K562 (cell line): ENCODE data around the gene GDAP2. TPM values are rescaled to one million over a fixed set of nuclear protein-coding genes. Genes with fewer than 3 reads are reported as not detected.
A peak's percentile ranks its signal among the peaks of the same experiment; 100 is the strongest.

ENCODE experiments used
- AFF4 ChIP-seq: sonication (generic); formaldehyde crosslinking; IDR thresholded peaks from 2 replicates; pipeline ENCODE4 v1.8.0; 2023; ENCODE audit warnings: mild to moderate bottlenecking, missing genetic modification reagents
- ARID4B ChIP-seq: sonication (generic); formaldehyde crosslinking; IDR thresholded peaks from 2 replicates; pipeline ENCODE4 v1.8.0; 2022; ENCODE audit warnings: mild to moderate bottlenecking, missing genetic modification reagents
- ATF4 ChIP-seq: fragments of 450-650 bp; formaldehyde crosslinking; IDR thresholded peaks from 2 replicates; pipeline ENCODE4 v1.4.0; 2022; ENCODE audit warnings: mild to moderate bottlenecking, moderate library complexity
- HOXB6 ChIP-seq: fragments of 250-450 bp; sonication (Bioruptor Pico); IDR thresholded peaks from 2 replicates; pipeline ENCODE4 v1.5.1; 2022; ENCODE audit warnings: mild to moderate bottlenecking, borderline replicate concordance
- KLF13 ChIP-seq: fragments of 450-650 bp; IDR thresholded peaks from 2 replicates; pipeline ENCODE4 v1.6.1; 2016; ENCODE audit warnings: missing genetic modification characterization, low read depth, mild to moderate bottlenecking, missing compliant biosample characterization, moderate library complexity, borderline replicate concordance
- LEF1 ChIP-seq: fragments of 450-650 bp; IDR thresholded peaks from 2 replicates; pipeline ENCODE4 v1.6.1; 2016; ENCODE audit warnings: mild to moderate bottlenecking
- NEUROD1 ChIP-seq: fragments of 150-350 bp; IDR thresholded peaks from 2 replicates; pipeline ENCODE4 v1.6.1; 2014; ENCODE audit warnings: borderline replicate concordance, low read length, low read depth; ENCODE audit not compliant: partially characterized antibody
- NFE2 ChIP-seq: IDR thresholded peaks from 2 replicates; pipeline ENCODE4 v1.6.1; 2014; ENCODE audit warnings: antibody characterized with exemption, low read depth
- RAD21 ChIP-seq, 2 experiments: fragments of 250-450 bp in 1 of 2; fragments of 450-650 bp in 1 of 2; sonication (Bioruptor Pico) in 1 of 2; formaldehyde crosslinking in 1 of 2; IDR thresholded peaks in 1 of 2; conservative IDR thresholded peaks in 1 of 2; 2 replicates each; pipeline versions ENCODE4 v1.4.0 to v1.8.0; 2020 to 2022; ENCODE audit warnings: mild to moderate bottlenecking in 2 of 2, moderate library complexity in 1 of 2
- RBM17 ChIP-seq: fragments of 200-400 bp; formaldehyde crosslinking; IDR thresholded peaks from 2 replicates; pipeline ENCODE4 v1.6.1; 2017; ENCODE audit warnings: low read depth, mild to moderate bottlenecking, low read length, borderline replicate concordance
- TGIF2 ChIP-seq: sonication (generic); formaldehyde crosslinking; IDR thresholded peaks from 2 replicates; pipeline ENCODE4 v1.8.1; 2022; ENCODE audit warnings: mild to moderate bottlenecking, missing genetic modification reagents, moderate library complexity
- ZNF124 ChIP-seq: sonication (generic); formaldehyde crosslinking; IDR thresholded peaks from 2 replicates; pipeline ENCODE4 v1.8.1; 2022; ENCODE audit warnings: missing genetic modification reagents
- ZNF140 ChIP-seq: fragments of 250-450 bp; sonication (Bioruptor Pico); IDR thresholded peaks from 2 replicates; pipeline ENCODE4 v1.8.0; 2021; ENCODE audit warnings: moderate library complexity, mild to moderate bottlenecking, inconsistent platforms
- ZNF224 ChIP-seq: sonication (generic); formaldehyde crosslinking; IDR thresholded peaks from 2 replicates; pipeline ENCODE4 v1.8.0; 2022; ENCODE audit warnings: mild to moderate bottlenecking, missing genetic modification reagents
- ZNF583 ChIP-seq: fragments of 250-450 bp; sonication (Bioruptor Pico); IDR thresholded peaks from 2 replicates; pipeline ENCODE4 v1.4.0; 2020
- ZNF780A ChIP-seq: fragments of 250-450 bp; sonication (Bioruptor Pico); IDR thresholded peaks from 2 replicates; pipeline ENCODE4 v1.5.0; 2021; ENCODE audit warnings: mild to moderate bottlenecking
- ZZZ3 ChIP-seq: fragments of 450-650 bp; IDR thresholded peaks from 2 replicates; pipeline ENCODE4 v1.6.1; 2016; ENCODE audit warnings: antibody characterized with exemption, mild to moderate bottlenecking, moderate library complexity
- polyA plus RNA-seq, 8 experiments: library from polyadenylated mRNA; depleted of rRNA in 4 of 8; stranded (reverse) in 5 of 8; unstranded in 3 of 8; fragments of >200 nt; fragmentation: Nextera tagmentation in 2 of 8; fragmentation: Illumina TruSeq in 1 of 8; extraction: Ambion mirVana in 2 of 8; extraction: Trizol in 1 of 8; gene quantifications; 2 replicates each; pipeline versions ENCODE4 v1.2.1 to v1.2.3, GENCODE V29; 2011 to 2014; ENCODE audit warnings: inconsistent platforms in 1 of 8, missing spikeins in 1 of 8
- total RNA-seq, 7 experiments: library from RNA; depleted of rRNA in 6 of 7; stranded (reverse); fragments of >200 nt in 6 of 7; fragmentation: Illumina TruSeq in 2 of 7; extraction: Trizol in 2 of 7; gene quantifications; 2 replicates each; pipeline versions ENCODE4 v1.2.1 to v1.2.3, GENCODE V29; 2011 to 2021; ENCODE audit warnings: low replicate concordance in 1 of 7

The GDAP2 gene
- total and polyA plus RNA-seq, 9 of the 15 experiments (the other 6 are each of a cell fraction or from before 2014, with no cell fraction given): 4.1 to 23.1 (median 13.2) TPM

- TF ChIP-seq ZNF140: peak; percentile 77; the same call in 1 of the 2 replicates
- TF ChIP-seq ZNF224: no peak
- no peak for TF ChIP-seq ZZZ3
- TF ChIP-seq KLF13 (tag): peak; percentile 86; the same call in 1 of the 2 replicates
- peak; percentile 87 for TF ChIP-seq ATF4
- TF ChIP-seq AFF4 (CRISPR knock-in tag): no peak
- no peak for TF ChIP-seq RAD21 (CRISPR knock-in tag; conservative IDR thresholded peaks at IDR 0.05 in 1 of 2, IDR thresholded peaks at IDR 0.05 in 1 of 2)
- TF ChIP-seq NEUROD1: no peak
- TF ChIP-seq TGIF2 (CRISPR knock-in tag): no peak
- TF ChIP-seq ZNF583 (CRISPR knock-in tag): peak; percentile 96
- TF ChIP-seq ZNF780A (CRISPR knock-in tag): no peak
- no peak for TF ChIP-seq ARID4B
- TF ChIP-seq LEF1: no peak
- TF ChIP-seq HOXB6: no peak
- TF ChIP-seq RBM17: no peak
- peak; percentile 90 for TF ChIP-seq NFE2
- no peak for TF ChIP-seq ZNF124
These were observed 107.5 kb downstream of the GDAP2 start (continued) for GRCh38 chr1:117821774-117822482.
